PC-3 (cell line): ENCODE measurements around the gene ZNF799.

Source experiments
- CTCF ChIP-seq: fragments of 300-600 bp; sonication (generic); conservative IDR thresholded peaks from 2 replicates; pipeline ENCODE4 v1.5.1; 2017; ENCODE audit warnings: antibody characterized with exemption, low read depth, mild to moderate bottlenecking, low read length
- EZH2 ChIP-seq: fragments of 300-600 bp; sonication (generic); IDR thresholded peaks from one replicate; pipeline ENCODE4 v1.6.1; 2017; ENCODE audit warnings: antibody characterized with exemption, mild to moderate bottlenecking, low read length; ENCODE audit not compliant: unreplicated experiment

DNA sequence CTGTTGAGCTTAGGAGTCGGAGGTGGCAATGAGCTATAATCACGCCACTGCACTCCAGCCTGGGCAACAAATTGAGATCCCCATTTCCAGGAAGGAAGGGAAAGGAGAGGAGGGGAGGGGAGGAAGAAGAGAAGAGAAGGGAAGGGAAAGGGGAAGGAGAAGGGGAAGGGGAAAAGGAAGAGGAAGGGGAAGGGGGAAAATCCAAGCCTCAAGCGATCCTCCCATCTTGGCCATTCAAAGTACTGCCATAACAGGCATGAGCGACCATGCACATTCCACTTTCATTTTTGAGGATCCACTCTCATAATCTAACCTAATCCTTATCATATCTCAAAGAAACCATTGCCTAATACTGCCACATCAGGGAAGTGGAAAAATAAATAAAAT is 24.8 kb upstream of the ZNF799 start:
- TF ChIP-seq CTCF: no peak
- TF ChIP-seq EZH2: no peak
